ENCODE results near the gene RPS21. TPM values are rescaled to one million over a fixed set of nuclear protein-coding genes. Genes with fewer than 3 reads are reported as not detected.

The RPS21 gene
- total and polyA plus RNA-seq, 10 of the 15 experiments (the other 5 are each of a cell fraction or from before 2014, with no cell fraction given): 1,474 to 4,987 (median 2,439) TPM

GRCh38 chr20:62344782-62345181 is 42.1 kb upstream of the RPS21 start (continued):
- TF ChIP-seq RAD21 (IDR thresholded peaks at IDR 0.05; ENCODE audit: insufficient read depth, low read depth, low read length) (no peak), NKRF (conservative IDR thresholded peaks at IDR 0.05) (no peak), SIN3A (IDR thresholded peaks at IDR 0.05; ENCODE audit: low read depth, low read length) (no peak)

DNA sequence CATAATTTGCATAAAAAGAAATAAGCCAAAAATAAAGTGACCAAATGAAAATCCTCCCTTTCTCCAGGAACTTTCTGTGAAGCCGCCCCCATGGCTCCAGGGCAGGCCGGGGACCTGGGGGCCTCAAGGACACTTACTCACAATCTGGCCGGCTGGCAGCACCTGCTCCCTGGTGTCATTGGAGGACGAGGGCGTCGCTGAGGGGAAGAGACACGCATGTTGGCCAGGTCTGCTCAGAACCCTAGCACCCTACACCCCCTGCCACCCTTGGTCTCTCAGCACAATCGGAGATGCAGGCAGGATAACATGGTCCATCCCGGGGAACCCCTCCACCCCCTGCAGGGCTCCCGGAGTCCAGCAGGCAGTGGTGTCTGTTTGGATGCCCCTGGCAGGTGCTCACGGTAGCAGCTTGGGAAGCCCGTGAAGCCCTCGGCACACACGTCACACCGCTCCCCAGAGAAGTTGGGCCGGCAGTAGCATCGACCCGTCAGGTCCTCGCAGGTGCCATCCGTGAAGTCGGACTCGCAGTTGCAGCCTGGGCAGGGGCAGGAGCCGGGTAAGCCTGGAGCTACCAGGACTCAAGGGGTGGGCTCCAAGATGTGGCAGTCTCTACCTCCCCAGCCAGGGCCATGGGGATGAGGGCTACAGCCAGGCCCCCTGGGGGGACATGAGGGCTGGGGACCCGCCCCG is 41.1 kb upstream of the RPS21 start:
- Histone ChIP-seq H3K36me3 (ENCODE audit: control insufficient read depth in 2 of 2, insufficient read depth in 2 of 2, low read length in 1 of 2) (no peaks in the 10 kb centered on the region), H3K27me3 (replicated peaks in 1 of 2; ENCODE audit: control insufficient read depth in 2 of 2, insufficient read depth in 2 of 2, low read length in 1 of 2) (no peaks in the 10 kb centered on the region), H4K20me1 (ENCODE audit: control insufficient read depth, insufficient read depth) (no peaks in the 10 kb centered on the region), H3K79me2 (ENCODE audit: control insufficient read depth, insufficient read depth, low read length) (no peaks in the 10 kb centered on the region), H3K4me3 (no peak overlapping the region), H3K9ac (ENCODE audit: control insufficient read depth, insufficient read depth, low read length) (no peak overlapping the region), H3K27ac (ENCODE audit: control insufficient read depth, insufficient read depth) (no peak overlapping the region), H3K4me1 (ENCODE audit: control insufficient read depth, insufficient read depth, low read length) (no peaks in the 10 kb centered on the region), H2AFZ (ENCODE audit: control insufficient read depth, low read depth, low read length) (no peak overlapping the region), H3K4me2 (ENCODE audit: control insufficient read depth, insufficient read depth) (no peak overlapping the region), H3K9me3 (replicated peaks; ENCODE audit: control insufficient read depth, insufficient read depth, low read length) (peaks cover 3% of the 10 kb centered on the region)
- ChIA-PET SMC1A (ENCODE audit: uncharacterized antibody, unreplicated experiment) (no interaction called here), POLR2A (no interaction called here), RAD21 (ENCODE audit: unreplicated experiment) (no interaction called here), CTCF (no interaction called here)
- intact Hi-C loops (cut with micrococcal nuclease; ENCODE audit: unreplicated experiment) (no loop called here), in situ Hi-C loops (cut with MboI) (no loop called here)
- no peak for ATAC-seq
- FAIRE-seq: no peak
- no TSS peak for BruUV-seq (replicated peaks)
- no peak for DNase-seq (ENCODE audit: low read depth, low spot score)
- 88% methylated on average over 25 of the region's 25 CpGs for WGBS (ENCODE audit: insufficient coverage, insufficient replicate concordance, low lambda C conversion rate, missing lambda C conversion rate)
- TF ChIP-seq BMI1 (IDR thresholded peaks at IDR 0.05; ENCODE audit: borderline replicate concordance) (no peak), ATF3 (IDR thresholded peaks at IDR 0.05; ENCODE audit: borderline replicate concordance, extremely low read depth, low read depth, low read length) (no peak), ZBED1 (IDR thresholded peaks at IDR 0.05; ENCODE audit: borderline replicate concordance) (no peak), YBX1 (IDR thresholded peaks at IDR 0.05) (no peak), MTA3 (IDR thresholded peaks at IDR 0.05; ENCODE audit: borderline replicate concordance, low read length) (no peak), SMC3 (IDR thresholded peaks at IDR 0.05; ENCODE audit: borderline replicate concordance, low read length) (no peak), IKZF2 (IDR thresholded peaks at IDR 0.05) (no peak), ETV6 (conservative IDR thresholded peaks at IDR 0.05 in 1 of 2, IDR thresholded peaks at IDR 0.05 in 1 of 2; ENCODE audit: borderline replicate concordance in 1 of 2, low read depth in 1 of 2) (no peak), TCF3 (IDR thresholded peaks at IDR 0.05; ENCODE audit: borderline replicate concordance, insufficient read depth, low read depth, low read length) (no peak), KLF5 (IDR thresholded peaks at IDR 0.05; ENCODE audit: partially characterized antibody) (no peak)
- TF ChIP-seq, protein P1, sequence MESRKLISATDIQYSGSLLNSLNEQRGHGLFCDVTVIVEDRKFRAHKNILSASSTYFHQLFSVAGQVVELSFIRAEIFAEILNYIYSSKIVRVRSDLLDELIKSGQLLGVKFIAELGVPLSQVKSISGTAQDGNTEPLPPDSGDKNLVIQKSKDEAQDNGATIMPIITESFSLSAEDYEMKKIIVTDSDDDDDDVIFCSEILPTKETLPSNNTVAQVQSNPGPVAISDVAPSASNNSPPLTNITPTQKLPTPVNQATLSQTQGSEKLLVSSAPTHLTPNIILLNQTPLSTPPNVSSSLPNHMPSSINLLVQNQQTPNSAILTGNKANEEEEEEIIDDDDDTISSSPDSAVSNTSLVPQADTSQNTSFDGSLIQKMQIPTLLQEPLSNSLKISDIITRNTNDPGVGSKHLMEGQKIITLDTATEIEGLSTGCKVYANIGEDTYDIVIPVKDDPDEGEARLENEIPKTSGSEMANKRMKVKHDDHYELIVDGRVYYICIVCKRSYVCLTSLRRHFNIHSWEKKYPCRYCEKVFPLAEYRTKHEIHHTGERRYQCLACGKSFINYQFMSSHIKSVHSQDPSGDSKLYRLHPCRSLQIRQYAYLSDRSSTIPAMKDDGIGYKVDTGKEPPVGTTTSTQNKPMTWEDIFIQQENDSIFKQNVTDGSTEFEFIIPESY (IDR thresholded peaks at IDR 0.05): no peak
- TF ChIP-seq, protein P2, sequence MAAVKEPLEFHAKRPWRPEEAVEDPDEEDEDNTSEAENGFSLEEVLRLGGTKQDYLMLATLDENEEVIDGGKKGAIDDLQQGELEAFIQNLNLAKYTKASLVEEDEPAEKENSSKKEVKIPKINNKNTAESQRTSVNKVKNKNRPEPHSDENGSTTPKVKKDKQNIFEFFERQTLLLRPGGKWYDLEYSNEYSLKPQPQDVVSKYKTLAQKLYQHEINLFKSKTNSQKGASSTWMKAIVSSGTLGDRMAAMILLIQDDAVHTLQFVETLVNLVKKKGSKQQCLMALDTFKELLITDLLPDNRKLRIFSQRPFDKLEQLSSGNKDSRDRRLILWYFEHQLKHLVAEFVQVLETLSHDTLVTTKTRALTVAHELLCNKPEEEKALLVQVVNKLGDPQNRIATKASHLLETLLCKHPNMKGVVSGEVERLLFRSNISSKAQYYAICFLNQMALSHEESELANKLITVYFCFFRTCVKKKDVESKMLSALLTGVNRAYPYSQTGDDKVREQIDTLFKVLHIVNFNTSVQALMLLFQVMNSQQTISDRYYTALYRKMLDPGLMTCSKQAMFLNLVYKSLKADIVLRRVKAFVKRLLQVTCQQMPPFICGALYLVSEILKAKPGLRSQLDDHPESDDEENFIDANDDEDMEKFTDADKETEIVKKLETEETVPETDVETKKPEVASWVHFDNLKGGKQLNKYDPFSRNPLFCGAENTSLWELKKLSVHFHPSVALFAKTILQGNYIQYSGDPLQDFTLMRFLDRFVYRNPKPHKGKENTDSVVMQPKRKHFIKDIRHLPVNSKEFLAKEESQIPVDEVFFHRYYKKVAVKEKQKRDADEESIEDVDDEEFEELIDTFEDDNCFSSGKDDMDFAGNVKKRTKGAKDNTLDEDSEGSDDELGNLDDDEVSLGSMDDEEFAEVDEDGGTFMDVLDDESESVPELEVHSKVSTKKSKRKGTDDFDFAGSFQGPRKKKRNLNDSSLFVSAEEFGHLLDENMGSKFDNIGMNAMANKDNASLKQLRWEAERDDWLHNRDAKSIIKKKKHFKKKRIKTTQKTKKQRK (IDR thresholded peaks at IDR 0.05; ENCODE audit: low read depth, low read length): no peak
